IMR-90 (cell line): ENCODE data around the gene FAM193A. TPM values are rescaled to one million over a fixed set of nuclear protein-coding genes. Genes with fewer than 3 reads are reported as not detected.

Experiments used
- ATAC-seq: fragments of 200-7000 bp; cut with Tn5 transposase; 2 replicates; pipeline ENCODE4 v1.9.1; 2020; ENCODE audit warnings: low read depth, mild to moderate bottlenecking, moderate library complexity
- BruUV-seq: library from RNA; stranded (reverse); fragments of 400-500 nt; replicated peaks from 2 replicates; lab custom pipeline; 2021; lab: Mats Ljungman, UMichigan
- CTCF ChIA-PET: fragments of 300-600 bp; formaldehyde crosslinking; extraction: SDS; loops from one replicate; lab custom pipeline; 2021; ENCODE audit warnings: antibody characterized with exemption; lab: Yijun Ruan, JAX
- POLR2A ChIA-PET: fragments of 300-600 bp; sonication (Branson Sonifier 250); formaldehyde crosslinking; loops from one replicate; lab custom pipeline; 2022; ENCODE audit warnings: antibody characterized with exemption; ENCODE audit not compliant: unreplicated experiment; lab: Charles Lee
- DNase-seq: peaks from one replicate; pipeline ENCODE4 v3.0.0; 2013
- H2AFZ ChIP-seq: replicated peaks from 2 replicates; pipeline ENCODE3; 2013; ENCODE audit warnings: low read length, mild to moderate bottlenecking; ENCODE audit not compliant: poor library complexity
- H2AK5ac ChIP-seq: 2 replicates; pipeline ENCODE4 v1.6.1; 2013; ENCODE audit warnings: low read depth, low read length, inconsistent platforms
- H2AK9ac ChIP-seq: replicated peaks from 2 replicates; pipeline ENCODE3; 2013; ENCODE audit warnings: mild to moderate bottlenecking, low read depth, low read length, moderate library complexity; ENCODE audit not compliant: poor library complexity
- H2BK120ac ChIP-seq: 2 replicates; pipeline ENCODE4 v1.6.1; 2013; ENCODE audit warnings: low read depth, low read length, inconsistent platforms
- H2BK15ac ChIP-seq: 3 replicates; pipeline ENCODE4 v1.6.1; 2013; ENCODE audit warnings: low read depth, low read length, inconsistent platforms
- H2BK20ac ChIP-seq: 2 replicates; pipeline ENCODE4 v1.6.1; 2013; ENCODE audit warnings: low read depth, mild to moderate bottlenecking, inconsistent platforms, low read length, moderate library complexity
- H2BK5ac ChIP-seq: 2 replicates; pipeline ENCODE4 v1.6.1; 2013; ENCODE audit warnings: mild to moderate bottlenecking, low read depth, low read length, inconsistent platforms; ENCODE audit not compliant: poor library complexity, severe bottlenecking
- H3K14ac ChIP-seq: replicated peaks from 2 replicates; pipeline ENCODE4 v1.6.1; 2013; ENCODE audit warnings: low read depth, low read length, inconsistent platforms
- H3K18ac ChIP-seq: 2 replicates; pipeline ENCODE4 v1.6.1; 2013; ENCODE audit warnings: low read depth, low read length, control low read depth
- H3K23ac ChIP-seq: 2 replicates; pipeline ENCODE4 v1.6.1; 2013; ENCODE audit warnings: low read depth, low read length, inconsistent platforms
- H3K27ac ChIP-seq: 2 replicates; pipeline ENCODE4 v1.5.1; 2013; ENCODE audit warnings: mild to moderate bottlenecking, control low read depth, low read length; ENCODE audit not compliant: insufficient read depth
- H3K27me3 ChIP-seq: 2 replicates; pipeline ENCODE4 v1.6.1; 2013; ENCODE audit warnings: low read length; ENCODE audit not compliant: control insufficient read depth, insufficient read depth
- H3K36me3 ChIP-seq: 2 replicates; pipeline ENCODE4 v1.6.1; 2013; ENCODE audit warnings: low read length, mixed read lengths; ENCODE audit not compliant: control insufficient read depth, insufficient read depth
- H3K4ac ChIP-seq: 2 replicates; pipeline ENCODE4 v1.6.1; 2013; ENCODE audit warnings: low read depth, low read length, inconsistent platforms
- H3K4me1 ChIP-seq: 2 replicates; pipeline ENCODE4 v1.6.1; 2013; ENCODE audit warnings: low read length, mixed read lengths; ENCODE audit not compliant: control insufficient read depth, insufficient read depth
- H3K4me2 ChIP-seq: 2 replicates; pipeline ENCODE4 v1.6.1; 2013; ENCODE audit warnings: low read depth, mild to moderate bottlenecking, control low read depth, low read length, moderate library complexity
- H3K4me3 ChIP-seq: 2 replicates; pipeline ENCODE4 v1.5.1; 2013; ENCODE audit warnings: low read depth, mild to moderate bottlenecking, control low read depth, low read length, moderate library complexity; ENCODE audit not compliant: insufficient read depth
- H3K56ac ChIP-seq: 2 replicates; pipeline ENCODE4 v1.6.1; 2013; ENCODE audit warnings: low read length, inconsistent platforms; ENCODE audit not compliant: insufficient read depth; ENCODE audit errors: extremely low read depth
- H3K79me1 ChIP-seq, 2 experiments: 2 replicates each; pipeline ENCODE4 v1.6.1; 2013; ENCODE audit warnings: low read length in 2 of 2, inconsistent platforms in 1 of 2, low read depth in 1 of 2
- H3K9ac ChIP-seq: 2 replicates; pipeline ENCODE4 v1.6.1; 2013; ENCODE audit warnings: low read depth, low read length, control low read depth
- H3K9me1 ChIP-seq: 2 replicates; pipeline ENCODE4 v1.6.1; 2013; ENCODE audit warnings: low read length, inconsistent platforms; ENCODE audit not compliant: insufficient read depth
- H3K9me3 ChIP-seq: 2 replicates; pipeline ENCODE4 v1.6.1; 2013; ENCODE audit warnings: low read length; ENCODE audit not compliant: control insufficient read depth, insufficient read depth
- H4K20me1 ChIP-seq: 2 replicates; pipeline ENCODE4 v1.6.1; 2013; ENCODE audit warnings: low read length, inconsistent platforms; ENCODE audit not compliant: insufficient read depth
- H4K5ac ChIP-seq: 2 replicates; pipeline ENCODE4 v1.6.1; 2013; ENCODE audit warnings: mild to moderate bottlenecking, low read depth, low read length, control low read depth
- H4K8ac ChIP-seq, 2 experiments: 2 replicates each; pipeline ENCODE4 v1.6.1; 2013; ENCODE audit warnings: low read depth in 2 of 2, low read length in 2 of 2, control low read depth in 1 of 2, inconsistent platforms in 1 of 2
- H4K91ac ChIP-seq: 2 replicates; pipeline ENCODE4 v1.6.1; 2013; ENCODE audit warnings: low read depth, low read length, inconsistent platforms; ENCODE audit not compliant: insufficient read depth
- FOS ChIP-seq: fragments of 150-350 bp; IDR thresholded peaks from 2 replicates; pipeline ENCODE4 v1.6.1; 2016; ENCODE audit warnings: low read depth, low read length
- MXI1 ChIP-seq: IDR thresholded peaks from 2 replicates; pipeline ENCODE4 v1.6.1; 2012; ENCODE audit warnings: low read depth, mild to moderate bottlenecking, low read length, moderate library complexity, borderline replicate concordance
- NFE2L2 ChIP-seq: fragments of 150-350 bp; IDR thresholded peaks from 2 replicates; pipeline ENCODE4 v1.6.1; 2016; ENCODE audit warnings: low read depth, mild to moderate bottlenecking, low read length
- RCOR1 ChIP-seq: IDR thresholded peaks from 2 replicates; pipeline ENCODE4 v1.6.1; 2012; ENCODE audit warnings: mild to moderate bottlenecking, low read length, improper control_type of control experiment; ENCODE audit not compliant: insufficient replicate concordance
- SMC3 ChIP-seq: fragments of 150-350 bp; IDR thresholded peaks from 2 replicates; pipeline ENCODE4 v1.6.1; 2016; ENCODE audit warnings: low read depth, mild to moderate bottlenecking, antibody characterized with exemption, low read length, moderate library complexity
- WGBS, 2 experiments: methylation state at CpG; one replicate each; pipeline versions ENCODE4 v1.1.5 to v1.1.7; 2013; ENCODE audit warnings: missing lambda C conversion rate in 2 of 2; ENCODE audit not compliant: insufficient read length in 1 of 2; ENCODE audit errors: extremely low coverage in 2 of 2; 5-methylcytosine and 5-hydroxymethylcytosine counted together
- dilution Hi-C: fragments of 300-500 bp; cut with HindIII; formaldehyde crosslinking; loops from one replicate; pipeline ENCODE4 v1.14.3; 2018; ENCODE audit warnings: low sequenced_read_pairs; ENCODE audit not compliant: unreplicated experiment
- in situ Hi-C: fragments of 300-500 bp; cut with MboI; formaldehyde crosslinking; loops from 3 replicates; pipeline ENCODE4 v1.14.3; 2019; ENCODE audit warnings: low sequenced_read_pairs, inconsistent platforms, mixed read lengths
- intact Hi-C: fragments of 100-400 bp; cut with micrococcal nuclease; formaldehyde crosslinking; loops from 2 replicates; pipeline ENCODE4 v1.10.0; 2022
- polyA plus RNA-seq, 3 experiments: library from polyadenylated mRNA; depleted of rRNA; stranded (reverse); fragments of >200 nt; gene quantifications; 2 replicates each; pipeline ENCODE4 v1.2.3, GENCODE V29; 2012; ENCODE audit warnings: low replicate concordance in 1 of 3
- total RNA-seq: library from RNA; depleted of rRNA; stranded (reverse); fragments of >200 nt; gene quantifications from 2 replicates; pipeline ENCODE4 v1.2.3, GENCODE V29; 2012
- TF ChIP-seq, protein P1 (sequence below): conservative IDR thresholded peaks from 2 replicates; pipeline ENCODE4 v1.5.1; 2012; ENCODE audit warnings: mild to moderate bottlenecking, low read depth, low read length, improper control_type of control experiment
- TF ChIP-seq, protein P2 (sequence below): fragments of 150-350 bp; IDR thresholded peaks from 2 replicates; pipeline ENCODE4 v1.6.1; 2016; ENCODE audit warnings: low read depth, mild to moderate bottlenecking, low read length, moderate library complexity, borderline replicate concordance

The FAM193A gene
- total and polyA plus RNA-seq, 2 of the 4 experiments (the other 2 are of a cell fraction), result 6.8 to 11.0 TPM

DNA sequence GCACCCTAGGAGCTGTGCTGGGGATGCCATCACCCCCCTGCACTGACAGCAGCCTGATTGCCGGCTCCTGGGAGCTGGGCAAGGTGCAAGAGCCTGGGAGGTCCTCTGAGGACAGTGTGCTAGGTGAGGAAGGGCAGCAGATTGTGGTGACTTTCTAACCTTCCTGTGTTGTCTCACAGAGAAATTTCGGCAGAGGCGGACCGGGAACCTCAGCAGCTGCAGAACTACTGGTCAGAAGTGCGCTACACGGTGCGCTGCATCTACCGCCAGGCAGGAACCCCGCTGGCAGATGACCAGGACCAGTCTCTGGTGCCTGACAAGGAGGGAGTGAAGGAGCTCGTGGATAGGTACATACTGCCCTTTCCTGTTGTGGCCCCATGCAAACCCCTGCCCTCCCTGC is 89.8 kb downstream of the FAM193A start:
- WGBS, 2 experiments, result 95% methylated on average over 8 of the region's 10 CpGs; no CpG with 5 or more reads in 1 of the 2 experiments
- H4K20me1 ChIP-seq, result peaks cover 56% of the 10 kb centered on the region
- no peaks in the 10 kb centered on the region for H3K4me1 ChIP-seq
- no peak overlapping the region for H2BK15ac ChIP-seq
- TF ChIP-seq, protein P1, sequence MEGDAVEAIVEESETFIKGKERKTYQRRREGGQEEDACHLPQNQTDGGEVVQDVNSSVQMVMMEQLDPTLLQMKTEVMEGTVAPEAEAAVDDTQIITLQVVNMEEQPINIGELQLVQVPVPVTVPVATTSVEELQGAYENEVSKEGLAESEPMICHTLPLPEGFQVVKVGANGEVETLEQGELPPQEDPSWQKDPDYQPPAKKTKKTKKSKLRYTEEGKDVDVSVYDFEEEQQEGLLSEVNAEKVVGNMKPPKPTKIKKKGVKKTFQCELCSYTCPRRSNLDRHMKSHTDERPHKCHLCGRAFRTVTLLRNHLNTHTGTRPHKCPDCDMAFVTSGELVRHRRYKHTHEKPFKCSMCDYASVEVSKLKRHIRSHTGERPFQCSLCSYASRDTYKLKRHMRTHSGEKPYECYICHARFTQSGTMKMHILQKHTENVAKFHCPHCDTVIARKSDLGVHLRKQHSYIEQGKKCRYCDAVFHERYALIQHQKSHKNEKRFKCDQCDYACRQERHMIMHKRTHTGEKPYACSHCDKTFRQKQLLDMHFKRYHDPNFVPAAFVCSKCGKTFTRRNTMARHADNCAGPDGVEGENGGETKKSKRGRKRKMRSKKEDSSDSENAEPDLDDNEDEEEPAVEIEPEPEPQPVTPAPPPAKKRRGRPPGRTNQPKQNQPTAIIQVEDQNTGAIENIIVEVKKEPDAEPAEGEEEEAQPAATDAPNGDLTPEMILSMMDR, result no peak
- no peak for TF ChIP-seq MXI1
- no peak for TF ChIP-seq NFE2L2
- TF ChIP-seq, protein P2, sequence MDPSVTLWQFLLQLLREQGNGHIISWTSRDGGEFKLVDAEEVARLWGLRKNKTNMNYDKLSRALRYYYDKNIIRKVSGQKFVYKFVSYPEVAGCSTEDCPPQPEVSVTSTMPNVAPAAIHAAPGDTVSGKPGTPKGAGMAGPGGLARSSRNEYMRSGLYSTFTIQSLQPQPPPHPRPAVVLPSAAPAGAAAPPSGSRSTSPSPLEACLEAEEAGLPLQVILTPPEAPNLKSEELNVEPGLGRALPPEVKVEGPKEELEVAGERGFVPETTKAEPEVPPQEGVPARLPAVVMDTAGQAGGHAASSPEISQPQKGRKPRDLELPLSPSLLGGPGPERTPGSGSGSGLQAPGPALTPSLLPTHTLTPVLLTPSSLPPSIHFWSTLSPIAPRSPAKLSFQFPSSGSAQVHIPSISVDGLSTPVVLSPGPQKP, result no peak
- TF ChIP-seq FOS, result no peak
- no peak for TF ChIP-seq SMC3
- TF ChIP-seq RCOR1, result no peak
- peaks cover 18% of the 10 kb centered on the region for H3K9me1 ChIP-seq
- POLR2A ChIA-PET, result no interaction called here
- H3K27me3 ChIP-seq, result no peaks in the 10 kb centered on the region
- H3K36me3 ChIP-seq, result peaks cover 24% of the 10 kb centered on the region
- intact Hi-C loops (no loop called here), in situ Hi-C loops (no loop called here), dilution Hi-C loops (no loop called here)
- no peak overlapping the region for H3K4me3 ChIP-seq
- no peak overlapping the region for H2BK120ac ChIP-seq
- H2AFZ ChIP-seq, result no peak overlapping the region
- CTCF ChIA-PET, result no interaction called here
- no peak overlapping the region for H3K4me2 ChIP-seq
- H3K18ac ChIP-seq, result no peak overlapping the region
- H3K23ac ChIP-seq, result no peak overlapping the region
- no peak overlapping the region for H4K5ac ChIP-seq
- no peak overlapping the region for H3K4ac ChIP-seq
- no peaks in the 10 kb centered on the region for H3K9me3 ChIP-seq
- no peak overlapping the region for H4K8ac ChIP-seq
- ATAC-seq (no peak), DNase-seq (no peak)
- H3K56ac ChIP-seq, result no peak overlapping the region; the same call in 1 of the 2 replicates
- no peak overlapping the region for H4K91ac ChIP-seq
- no peak overlapping the region for H2AK5ac ChIP-seq
- H3K14ac ChIP-seq, result no peak overlapping the region
- BruUV-seq, result no TSS peak
- peaks cover 40 to 69% of the 10 kb centered on the region in 2 experiments for H3K79me1 ChIP-seq
- H2BK5ac ChIP-seq, result no peak overlapping the region
- no peak overlapping the region for H3K27ac ChIP-seq
- H2BK20ac ChIP-seq, result no peak overlapping the region
- H2AK9ac ChIP-seq, result no peak overlapping the region
- H3K9ac ChIP-seq, result no peak overlapping the region
